Mesendoderm (in vitro differentiated cells): ENCODE data around the gene ADAMTS9.

ENCODE experiments used
- DNase-seq: peaks from one replicate; pipeline ENCODE4 v3.0.0; 2013
- H2AK5ac ChIP-seq: 2 replicates; pipeline ENCODE4 v1.6.1; 2013; ENCODE audit warnings: low read length, inconsistent platforms
- H2BK120ac ChIP-seq: 2 replicates; pipeline ENCODE4 v1.6.1; 2013; ENCODE audit warnings: low read depth, mild to moderate bottlenecking, low read length, moderate library complexity, mixed read lengths
- H2BK15ac ChIP-seq: replicated peaks from 2 replicates; pipeline ENCODE4 v1.6.1; 2013; ENCODE audit warnings: low read depth, mild to moderate bottlenecking, moderate library complexity
- H2BK5ac ChIP-seq: 2 replicates; pipeline ENCODE4 v1.6.1; 2013; ENCODE audit warnings: low read length, inconsistent platforms
- H3K18ac ChIP-seq: 2 replicates; pipeline ENCODE4 v1.6.1; 2013; ENCODE audit warnings: mild to moderate bottlenecking, low read length, mixed read lengths
- H3K23ac ChIP-seq: one replicate; pipeline ENCODE4 v1.6.1; 2013; ENCODE audit warnings: low read length
- H3K27ac ChIP-seq: 2 replicates; pipeline ENCODE4 v1.5.1; 2013; ENCODE audit warnings: low read depth, mild to moderate bottlenecking, inconsistent platforms, low read length, moderate library complexity
- H3K27me3 ChIP-seq: 2 replicates; pipeline ENCODE4 v1.6.1; 2013; ENCODE audit warnings: low read length, control low read depth, mild to moderate bottlenecking, inconsistent platforms; ENCODE audit not compliant: insufficient read depth, poor library complexity
- H3K36me3 ChIP-seq: 2 replicates; pipeline ENCODE4 v1.6.1; 2013; ENCODE audit warnings: low read length, inconsistent platforms; ENCODE audit not compliant: control insufficient read depth, insufficient read depth
- H3K4ac ChIP-seq: one replicate; pipeline ENCODE4 v1.6.1; 2013; ENCODE audit warnings: low read depth, mild to moderate bottlenecking, low read length, moderate library complexity
- H3K4me1 ChIP-seq: 2 replicates; pipeline ENCODE4 v1.6.1; 2013; ENCODE audit warnings: low read depth, low read length, inconsistent platforms; ENCODE audit not compliant: control insufficient read depth
- H3K4me2 ChIP-seq: 2 replicates; pipeline ENCODE4 v1.6.1; 2013; ENCODE audit warnings: low read length
- H3K4me3 ChIP-seq: 2 replicates; pipeline ENCODE4 v1.5.1; 2013; ENCODE audit warnings: mild to moderate bottlenecking, low read length
- H3K56ac ChIP-seq: one replicate; pipeline ENCODE4 v1.6.1; 2013; ENCODE audit warnings: low read length
- H3K79me1 ChIP-seq: 2 replicates; pipeline ENCODE4 v1.6.1; 2013; ENCODE audit warnings: low read length, inconsistent platforms
- H3K79me2 ChIP-seq: 2 replicates; pipeline ENCODE4 v1.6.1; 2013; ENCODE audit warnings: mild to moderate bottlenecking, low read length; ENCODE audit not compliant: control insufficient read depth, insufficient read depth
- H3K9ac ChIP-seq: 2 replicates; pipeline ENCODE4 v1.6.1; 2013; ENCODE audit warnings: low read length, inconsistent platforms
- H4K5ac ChIP-seq: one replicate; pipeline ENCODE4 v1.6.1; 2013; ENCODE audit warnings: low read length
- H4K8ac ChIP-seq: one replicate; pipeline ENCODE4 v1.6.1; 2013; ENCODE audit warnings: low read depth, mild to moderate bottlenecking, control low read depth, low read length, moderate library complexity
- WGBS: extraction: QIAGEN DNeasy Blood & Tissue Kit; methylation state at CpG from one replicate; pipeline ENCODE4 v1.1.7; 2013; ENCODE audit warnings: low lambda C conversion rate, missing lambda C conversion rate; ENCODE audit not compliant: insufficient coverage; ENCODE audit errors: extremely low coverage; 5-methylcytosine and 5-hydroxymethylcytosine counted together

Gene ADAMTS9

GRCh38 chr3:64715211-64715982 lies 27.6 kb upstream of the ADAMTS9 start:
- Histone ChIP-seq H2BK5ac (no peak overlapping the region), H2BK120ac (no peak overlapping the region), H2AK5ac (no peak overlapping the region), H3K4me1 (no peaks in the 10 kb centered on the region), H3K79me2 (no peaks in the 10 kb centered on the region), H3K36me3 (no peaks in the 10 kb centered on the region), H3K23ac (no peak overlapping the region), H3K18ac (no peak overlapping the region), H3K27me3 (no peaks in the 10 kb centered on the region), H3K27ac (no peak overlapping the region), H2BK15ac (no peak overlapping the region), H3K4me2 (no peak overlapping the region), H3K9ac (no peak overlapping the region), H3K4me3 (no peak overlapping the region), H4K8ac (no peak overlapping the region), H3K79me1 (no peaks in the 10 kb centered on the region), H3K4ac (no peak overlapping the region), H4K5ac (no peak overlapping the region), H3K56ac (no peak overlapping the region)
- no peak for DNase-seq
- no CpG with 5 or more reads among the region's 9 CpGs for whole genome bisulfite sequencing

- Histone ChIP-seq H3K56ac (no peak overlapping the region), H3K36me3 (no peaks in the 10 kb centered on the region), H2BK5ac (no peak overlapping the region), H3K4ac (no peak overlapping the region), H2BK15ac (no peak overlapping the region), H3K18ac (no peak overlapping the region), H3K4me1 (peaks cover 5% of the 10 kb centered on the region), H2BK120ac (no peak overlapping the region), H3K9ac (no peak overlapping the region), H3K79me1 (no peaks in the 10 kb centered on the region), H4K8ac (no peak overlapping the region), H4K5ac (no peak overlapping the region), H3K4me3 (no peak overlapping the region), H3K4me2 (no peak overlapping the region), H3K23ac (no peak overlapping the region), H3K79me2 (no peaks in the 10 kb centered on the region), H2AK5ac (no peak overlapping the region), H3K27ac (no peak overlapping the region), H3K27me3 (no peaks in the 10 kb centered on the region)
- WGBS: no CpG with 5 or more reads among the region's 3 CpGs
- DNase-seq: no peak
These were observed 20.7 kb upstream of the ADAMTS9 start for GRCh38 chr3:64708456-64708855.

GRCh38 chr3:64705946-64706345 lies 18.1 kb upstream of the ADAMTS9 start:
- Histone ChIP-seq H3K27me3 (no peaks in the 10 kb centered on the region), H2BK120ac (no peak overlapping the region), H3K4me3 (no peak overlapping the region), H3K27ac (no peak overlapping the region), H3K56ac (no peak overlapping the region), H3K23ac (no peak overlapping the region), H3K79me2 (no peaks in the 10 kb centered on the region), H3K79me1 (no peaks in the 10 kb centered on the region), H3K4me1 (peaks cover 5% of the 10 kb centered on the region), H4K8ac (no peak overlapping the region), H2AK5ac (no peak overlapping the region), H2BK5ac (no peak overlapping the region), H3K4ac (no peak overlapping the region), H3K4me2 (no peak overlapping the region), H3K18ac (no peak overlapping the region), H4K5ac (no peak overlapping the region), H3K36me3 (no peaks in the 10 kb centered on the region), H2BK15ac (no peak overlapping the region), H3K9ac (no peak overlapping the region)
- no CpG with 5 or more reads among the region's 2 CpGs for WGBS
- DNase-seq: no peak

- Histone ChIP-seq H3K4me2 (no peak overlapping the region), H3K4me3 (no peak overlapping the region), H3K27me3 (no peaks in the 10 kb centered on the region), H3K4me1 (peaks cover 2% of the 10 kb centered on the region), H3K27ac (no peak overlapping the region), H4K8ac (no peak overlapping the region), H3K23ac (no peak overlapping the region), H3K4ac (no peak overlapping the region), H3K9ac (no peak overlapping the region), H2AK5ac (no peak overlapping the region), H3K79me1 (no peaks in the 10 kb centered on the region), H3K79me2 (no peaks in the 10 kb centered on the region), H3K18ac (no peak overlapping the region), H4K5ac (no peak overlapping the region), H3K36me3 (no peaks in the 10 kb centered on the region), H2BK15ac (no peak overlapping the region), H2BK5ac (no peak overlapping the region), H3K56ac (no peak overlapping the region), H2BK120ac (no peak overlapping the region)
- no CpG with 5 or more reads among the region's 2 CpGs for WGBS
- DNase-seq: no peak
These were observed 9.1 kb upstream of the ADAMTS9 start for GRCh38 chr3:64696896-64697295.

GRCh38 chr3:64694114-64694513 lies 6.3 kb upstream of the ADAMTS9 start:
- no peak for DNase-seq
- Histone ChIP-seq H3K4me2 (no peak overlapping the region), H3K27ac (no peak overlapping the region), H3K4me3 (no peak overlapping the region), H3K4me1 (peaks cover 2% of the 10 kb centered on the region), H3K79me1 (no peaks in the 10 kb centered on the region), H3K36me3 (no peaks in the 10 kb centered on the region), H3K27me3 (no peaks in the 10 kb centered on the region), H4K5ac (no peak overlapping the region), H3K9ac (no peak overlapping the region), H2BK5ac (no peak overlapping the region), H3K23ac (no peak overlapping the region), H2BK120ac (no peak overlapping the region), H3K4ac (no peak overlapping the region), H2AK5ac (no peak overlapping the region), H3K56ac (no peak overlapping the region), H2BK15ac (no peak overlapping the region), H3K79me2 (no peaks in the 10 kb centered on the region), H3K18ac (no peak overlapping the region), H4K8ac (no peak overlapping the region)
- WGBS: no CpG with 5 or more reads among the region's 2 CpGs

GRCh38 chr3:64693031-64693430 lies 5.2 kb upstream of the ADAMTS9 start:
- no peak overlapping the region for H3K4ac ChIP-seq
- WGBS: no CpG with 5 or more reads among the region's 3 CpGs

More at GRCh38 chr3:64693031-64693430, 5.2 kb upstream of the ADAMTS9 start:
- no peak overlapping the region for H3K56ac ChIP-seq
- no peak overlapping the region for H2AK5ac ChIP-seq
- no peaks in the 10 kb centered on the region for H3K27me3 ChIP-seq
- H2BK5ac ChIP-seq: no peak overlapping the region
- no peak overlapping the region for H3K4me3 ChIP-seq
- H3K79me2 ChIP-seq: no peaks in the 10 kb centered on the region
- H3K4me1 ChIP-seq: peaks cover 2% of the 10 kb centered on the region
- no peak overlapping the region for H3K23ac ChIP-seq
- DNase-seq: no peak
- no peak overlapping the region for H2BK120ac ChIP-seq
- H4K8ac ChIP-seq: no peak overlapping the region
- no peak overlapping the region for H3K18ac ChIP-seq
- no peak overlapping the region for H4K5ac ChIP-seq
- no peak overlapping the region for H3K4me2 ChIP-seq
- H3K79me1 ChIP-seq: no peaks in the 10 kb centered on the region
- H2BK15ac ChIP-seq: no peak overlapping the region
- no peak overlapping the region for H3K27ac ChIP-seq
- H3K36me3 ChIP-seq: no peaks in the 10 kb centered on the region
- no peak overlapping the region for H3K9ac ChIP-seq
